NCI-H1048 (cell line): Measurements from ENCODE around the gene SKP2.
"Not testable (repeated sequence)": the region's sequence is repeated elsewhere in the genome, so short reads cannot be mapped to it uniquely, and the experiment has no call there.

ENCODE experiments used
- DNase-seq: peaks from one replicate; lab custom pipeline; 2025; lab: John Stamatoyannopoulos, UW

Gene SKP2

GRCh38 chr5:36151434-36152323 is at the start of gene SKP2, which contains the start of gene LMBRD2:
Gene SKP2 (plus strand): TSS chr5:36152111. CDS start chr5:36152263, 152 bp downstream.
Gene LMBRD2 (minus strand): TSS chr5:36151887. CDS start chr5:36143349, 8,538 bp downstream.
- DNase-seq: peak; percentile 91

- no peak for DNase-seq
These were observed 46.1 kb upstream of the SKP2 start for GRCh38 chr5:36105819-36106218.

- DNase-seq: no peak
These were observed 43.0 kb upstream of the SKP2 start for GRCh38 chr5:36108758-36109460.

GRCh38 chr5:36111238-36111637 is 40.7 kb upstream of the SKP2 start:
- no peak for DNase-seq

DNA sequence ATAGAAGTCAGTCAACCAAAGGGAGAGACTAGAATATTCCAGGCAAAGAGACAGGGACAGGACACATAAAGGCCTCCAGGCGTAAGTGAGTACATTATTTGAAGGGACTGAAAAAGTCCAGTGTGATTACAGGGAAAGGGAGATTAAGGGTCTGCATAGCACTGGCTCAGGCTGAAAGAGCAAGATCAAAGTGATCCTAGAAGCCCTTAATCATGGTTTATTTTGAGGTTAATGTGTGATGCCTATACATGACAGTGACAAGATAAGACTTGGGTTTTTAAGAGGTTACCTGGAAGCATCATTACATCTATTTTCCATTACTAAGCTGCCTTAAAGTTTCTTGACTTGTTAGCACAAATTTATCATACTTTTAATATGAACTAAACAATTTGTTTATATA is 26.0 kb upstream of the SKP2 start:
- DNase-seq: no peak

GRCh38 chr5:36128795-36129194 is 23.1 kb upstream of the SKP2 start:
- DNase-seq: no peak

- DNase-seq: not testable (repeated sequence)
These were observed 22.2 kb upstream of the SKP2 start for GRCh38 chr5:36129666-36130065.

- not testable (repeated sequence) for DNase-seq
These were observed 18.9 kb upstream of the SKP2 start for GRCh38 chr5:36133009-36133408.

DNA sequence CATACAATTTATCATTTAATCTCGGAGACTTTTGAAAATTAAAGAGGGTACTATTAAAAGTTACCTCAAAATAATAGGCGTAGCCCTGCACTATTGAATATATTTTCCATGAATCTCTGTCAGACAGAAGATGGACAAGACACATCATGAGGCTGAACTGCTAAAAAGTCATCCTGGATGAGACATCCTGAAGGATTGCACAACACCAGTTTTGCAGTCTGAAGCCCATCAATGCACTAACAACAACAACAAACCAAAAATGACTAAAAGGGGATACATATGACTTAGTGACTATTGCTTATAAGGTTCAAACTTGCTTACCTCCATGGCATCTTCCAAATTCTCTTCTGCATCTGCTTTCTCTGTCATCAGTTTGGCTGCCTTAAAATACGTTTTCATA is 15.9 kb upstream of the SKP2 start:
- DNase-seq: no peak

- no peak for DNase-seq
These were observed 15.3 kb upstream of the SKP2 start for GRCh38 chr5:36136581-36136980.

- DNase-seq: no peak
These were observed 12.8 kb upstream of the SKP2 start for GRCh38 chr5:36138900-36139683.

DNA sequence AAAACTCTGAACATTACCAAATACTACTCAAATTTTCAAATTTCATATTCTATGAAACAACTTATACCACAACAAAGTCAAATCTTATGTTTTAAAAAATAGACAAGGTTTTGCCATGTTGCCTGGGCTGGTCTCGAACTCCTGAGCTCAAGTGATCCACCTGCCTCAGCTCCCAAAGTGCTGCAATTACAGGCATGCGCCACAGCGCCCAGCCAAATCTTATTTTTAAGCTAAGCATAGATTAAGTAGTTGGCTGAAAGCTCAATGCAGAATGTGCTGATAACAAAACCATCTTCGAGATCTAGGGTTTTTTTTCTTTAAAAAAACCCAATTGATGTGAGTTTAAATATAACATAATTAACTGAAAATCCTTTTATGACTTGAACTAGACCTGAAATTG is 6.6 kb upstream of the SKP2 start:
- no peak for DNase-seq

DNA sequence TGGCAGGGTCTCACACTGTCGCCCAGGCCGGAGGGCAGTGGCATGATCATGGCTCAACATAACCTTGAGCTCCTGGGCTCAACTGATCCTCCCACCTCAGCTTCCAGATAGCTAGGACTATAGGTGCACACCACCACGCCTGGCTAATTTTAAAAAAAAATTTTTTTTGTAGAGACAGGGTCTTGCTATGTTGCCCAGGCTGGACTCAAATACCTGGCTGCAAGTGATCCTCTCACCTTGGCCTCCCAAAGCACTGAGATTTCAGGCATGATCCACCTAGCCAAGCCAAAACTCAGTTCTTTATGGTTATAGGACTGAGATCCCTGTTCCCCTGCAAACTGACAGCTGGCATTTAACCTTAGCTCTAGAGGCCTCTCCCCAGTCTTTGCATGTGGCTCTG is 5.5 kb upstream of the SKP2 start:
- no peak for DNase-seq

GRCh38 chr5:36147681-36148080 is 4.2 kb upstream of the SKP2 start:
- no peak for DNase-seq

DNA sequence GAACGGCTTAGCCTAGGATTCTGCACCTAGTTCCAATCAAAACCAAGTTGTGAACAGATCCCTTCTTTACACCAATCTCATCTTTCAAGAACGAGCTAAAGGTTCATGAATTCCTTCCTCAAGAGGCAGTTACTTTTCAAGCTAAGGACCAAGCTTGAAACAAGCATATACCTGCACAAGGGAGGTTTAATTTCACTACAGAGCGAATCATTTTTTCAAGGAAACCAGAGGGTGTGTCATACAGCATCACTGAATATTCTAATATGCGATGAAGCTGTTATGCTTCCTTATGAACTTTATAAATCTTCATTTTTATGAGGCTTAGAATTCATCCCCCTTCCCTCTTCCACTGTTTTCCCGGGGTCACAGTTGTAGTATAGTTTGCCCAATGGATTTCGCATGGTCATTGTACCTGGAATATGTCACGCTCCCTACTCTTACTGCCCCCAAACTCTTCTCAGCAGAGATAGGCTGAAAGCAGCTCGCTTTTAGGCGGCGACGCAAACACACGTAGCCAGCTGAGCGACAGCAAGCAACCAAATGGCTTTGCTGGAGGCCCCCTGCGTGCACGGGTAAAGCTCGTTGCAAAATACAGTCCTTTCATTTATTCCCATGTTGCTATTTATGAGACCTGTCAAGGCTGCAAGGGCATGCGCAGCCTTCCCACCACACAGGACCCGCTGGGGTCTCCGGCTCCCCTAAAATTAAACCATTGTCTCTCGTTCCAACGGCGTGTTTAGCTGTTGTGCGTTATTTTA is 1.1 kb upstream of the SKP2 start:
- DNase-seq: peak; percentile 12

DNA sequence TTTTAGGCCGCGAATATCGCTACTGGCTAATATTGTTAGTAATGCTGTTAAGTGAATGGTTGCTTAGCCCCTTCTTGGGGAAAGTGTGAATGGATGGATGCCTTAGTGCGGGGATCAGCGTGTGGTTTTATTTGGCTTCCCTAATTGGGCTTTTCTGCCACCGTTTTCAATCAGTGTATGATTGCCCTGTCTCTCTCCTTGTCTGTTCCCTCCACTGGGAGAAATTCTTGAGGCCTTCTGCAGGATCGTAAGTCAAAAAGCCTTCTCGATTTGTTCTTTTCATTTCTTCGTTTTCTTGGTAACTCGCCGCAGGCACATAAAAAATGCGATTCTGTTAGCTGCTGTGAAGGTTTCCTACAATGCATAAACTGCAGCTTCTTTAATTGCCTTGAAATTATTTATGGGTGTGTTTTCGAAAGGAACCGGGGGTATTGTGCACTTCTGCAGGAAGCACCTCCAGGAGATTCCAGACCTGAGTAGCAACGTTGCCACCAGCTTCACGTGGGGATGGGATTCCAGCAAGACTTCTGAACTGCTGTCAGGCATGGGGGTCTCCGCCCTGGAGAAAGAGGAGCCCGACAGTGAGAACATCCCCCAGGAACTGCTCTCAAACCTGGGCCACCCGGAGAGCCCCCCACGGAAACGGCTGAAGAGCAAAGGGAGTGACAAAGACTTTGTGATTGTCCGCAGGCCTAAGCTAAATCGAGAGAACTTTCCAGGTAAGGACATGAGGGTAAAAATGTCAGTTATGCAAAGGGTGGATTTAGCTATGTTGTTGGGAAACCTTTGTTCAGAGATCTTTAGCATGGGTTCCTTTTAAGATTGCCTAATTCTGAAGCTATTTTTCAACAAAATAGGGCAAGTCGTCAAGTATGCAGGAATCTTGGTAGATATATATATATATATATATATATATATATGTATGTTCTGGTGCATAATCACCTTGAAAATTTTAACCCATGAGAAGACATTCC is 700 bp downstream of the SKP2 start:
- DNase-seq: no peak

- DNase-seq: no peak
These were observed 1.4 kb downstream of the SKP2 start for GRCh38 chr5:36153298-36153677.

- DNase-seq: no peak
These were observed 1.8 kb downstream of the SKP2 start for GRCh38 chr5:36153726-36154125.

- no peak for DNase-seq
These were observed 3.4 kb downstream of the SKP2 start for GRCh38 chr5:36155291-36155690.

DNA sequence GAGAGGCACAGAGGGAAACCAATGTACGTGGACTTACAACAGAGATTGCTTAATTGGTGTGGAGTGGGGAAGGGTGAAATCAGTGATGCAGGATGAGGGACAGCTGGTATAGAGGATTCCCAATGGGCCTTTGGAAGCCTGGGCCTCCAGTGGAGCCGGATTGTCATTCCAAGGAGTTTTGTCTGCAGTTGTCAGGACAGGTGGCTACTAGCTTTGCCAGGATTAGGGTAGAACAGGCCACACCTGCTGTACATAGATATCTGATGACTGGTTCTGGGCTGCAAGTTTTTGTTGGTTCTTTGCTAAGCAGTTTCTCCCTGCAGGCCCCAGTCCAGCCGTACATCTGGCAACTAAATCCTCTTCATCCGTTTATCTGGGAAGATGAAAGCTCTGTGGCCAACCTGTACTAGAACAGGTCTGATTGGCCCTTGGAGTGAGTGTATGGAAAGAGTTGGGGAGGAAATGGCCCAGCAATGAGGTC is 4.2 kb downstream of the SKP2 start:
- DNase-seq: no peak
